MM.1S (cell line): ENCODE measurements around the gene IL22RA1.

ENCODE experiments used
- DNase-seq: peaks from one replicate; pipeline ENCODE4 v3.0.0-alpha.2; 2015
- H2AFZ ChIP-seq: fragments of 300-600 bp; sonication (generic); 2 replicates; pipeline ENCODE4 v1.6.0; 2016; ENCODE audit warnings: antibody characterized with exemption, low read length
- H3F3A ChIP-seq: fragments of 300-600 bp; sonication (generic); 2 replicates; pipeline ENCODE4 v1.6.1; 2016; ENCODE audit warnings: mild to moderate bottlenecking, antibody characterized with exemption, low read length, moderate library complexity, mixed read lengths; ENCODE audit not compliant: insufficient read depth
- H3K27ac ChIP-seq: fragments of 300-600 bp; sonication (generic); 2 replicates; pipeline ENCODE4 v1.5.1; 2016; ENCODE audit warnings: mild to moderate bottlenecking, low read length
- H3K27me3 ChIP-seq: fragments of 300-600 bp; sonication (generic); replicated peaks from 2 replicates; pipeline ENCODE4 v1.6.0; 2016; ENCODE audit warnings: low read length; ENCODE audit not compliant: insufficient read depth
- H3K36me3 ChIP-seq: fragments of 300-600 bp; sonication (generic); replicated peaks from 2 replicates; pipeline ENCODE4 v1.6.1; 2016; ENCODE audit warnings: mild to moderate bottlenecking, low read length, mixed read lengths; ENCODE audit not compliant: insufficient read depth
- H3K4me1 ChIP-seq: fragments of 300-600 bp; sonication (generic); 2 replicates; pipeline ENCODE4 v1.6.1; 2016; ENCODE audit warnings: low read length, mixed read lengths
- H3K4me2 ChIP-seq: fragments of 300-600 bp; sonication (generic); 2 replicates; pipeline ENCODE4 v1.6.0; 2016; ENCODE audit warnings: low read depth, low read length
- H3K4me3 ChIP-seq: fragments of 300-600 bp; sonication (generic); 2 replicates; pipeline ENCODE4 v1.5.1; 2016; ENCODE audit warnings: low read length, mixed read lengths
- H3K79me2 ChIP-seq: fragments of 300-600 bp; sonication (generic); 2 replicates; pipeline ENCODE4 v1.6.1; 2016; ENCODE audit warnings: mixed run types, low read length, mixed read lengths
- H3K9ac ChIP-seq: fragments of 300-600 bp; sonication (generic); 2 replicates; pipeline ENCODE4 v1.6.1; 2016; ENCODE audit warnings: low read length, mixed read lengths
- H3K9me2 ChIP-seq: fragments of 300-600 bp; sonication (generic); replicated peaks from 2 replicates; pipeline ENCODE4 v1.6.1; 2016; ENCODE audit warnings: mild to moderate bottlenecking, low read length, mixed read lengths; ENCODE audit not compliant: insufficient read depth
- H3K9me3 ChIP-seq: fragments of 300-600 bp; sonication (generic); replicated peaks from 2 replicates; pipeline ENCODE4 v1.6.1; 2016; ENCODE audit warnings: mild to moderate bottlenecking, low read length, mixed read lengths; ENCODE audit not compliant: insufficient read depth
- H4K20me1 ChIP-seq: fragments of 300-600 bp; sonication (generic); 2 replicates; pipeline ENCODE4 v1.6.1; 2016; ENCODE audit warnings: mild to moderate bottlenecking, low read length, moderate library complexity, mixed read lengths; ENCODE audit not compliant: insufficient read depth
- EZH2 ChIP-seq: fragments of 300-600 bp; sonication (generic); optimal IDR thresholded peaks from 2 replicates; pipeline ENCODE3; 2017; ENCODE audit warnings: low read depth, mild to moderate bottlenecking, antibody characterized with exemption, low read length, mixed read lengths
- EZH2phosphoT487 ChIP-seq: fragments of 300-600 bp; sonication (generic); IDR thresholded peaks from 2 replicates; pipeline ENCODE4 v1.6.1; 2018; ENCODE audit warnings: antibody characterized with exemption, low read length
- TF ChIP-seq, protein P1 (sequence below): fragments of 300-600 bp; sonication (generic); IDR thresholded peaks from 2 replicates; pipeline ENCODE4 v1.5.1; 2016; ENCODE audit warnings: antibody characterized with exemption, low read length, mixed read lengths

Gene IL22RA1

DNA sequence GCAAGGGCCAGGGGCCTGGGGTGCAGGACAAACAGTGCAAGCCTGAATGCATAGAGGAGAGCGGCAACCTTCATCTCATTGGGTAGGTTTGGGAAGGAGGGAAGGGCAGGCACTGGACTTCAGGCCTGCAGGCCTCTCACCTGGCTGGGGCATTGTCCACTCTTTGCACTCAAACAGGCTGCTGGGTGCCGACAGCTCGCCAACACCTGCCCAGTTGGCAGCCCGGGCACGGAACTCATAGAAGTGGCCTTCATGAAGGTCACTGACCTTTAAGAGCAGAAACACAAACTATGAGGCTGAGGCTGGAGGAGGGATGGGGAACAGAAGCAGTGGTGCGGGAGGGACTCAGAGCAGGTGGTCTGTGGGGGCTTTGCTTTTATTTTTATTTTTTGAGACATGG, 61.8 kb downstream of the IL22RA1 start:
- no peaks in the 10 kb centered on the region for H4K20me1 ChIP-seq
- no peak overlapping the region for H3K9ac ChIP-seq
- H3K9me2 ChIP-seq, result no peaks in the 10 kb centered on the region
- H3F3A ChIP-seq, result no peaks in the 10 kb centered on the region
- no peak overlapping the region for H3K4me3 ChIP-seq
- H3K27ac ChIP-seq, result no peak overlapping the region
- no peak for DNase-seq
- no peaks in the 10 kb centered on the region for H3K79me2 ChIP-seq
- no peaks in the 10 kb centered on the region for H3K27me3 ChIP-seq
- no peak overlapping the region for H2AFZ ChIP-seq
- TF ChIP-seq EZH2 (no peak), EZH2phosphoT487 (no peak)
- TF ChIP-seq, protein P1, sequence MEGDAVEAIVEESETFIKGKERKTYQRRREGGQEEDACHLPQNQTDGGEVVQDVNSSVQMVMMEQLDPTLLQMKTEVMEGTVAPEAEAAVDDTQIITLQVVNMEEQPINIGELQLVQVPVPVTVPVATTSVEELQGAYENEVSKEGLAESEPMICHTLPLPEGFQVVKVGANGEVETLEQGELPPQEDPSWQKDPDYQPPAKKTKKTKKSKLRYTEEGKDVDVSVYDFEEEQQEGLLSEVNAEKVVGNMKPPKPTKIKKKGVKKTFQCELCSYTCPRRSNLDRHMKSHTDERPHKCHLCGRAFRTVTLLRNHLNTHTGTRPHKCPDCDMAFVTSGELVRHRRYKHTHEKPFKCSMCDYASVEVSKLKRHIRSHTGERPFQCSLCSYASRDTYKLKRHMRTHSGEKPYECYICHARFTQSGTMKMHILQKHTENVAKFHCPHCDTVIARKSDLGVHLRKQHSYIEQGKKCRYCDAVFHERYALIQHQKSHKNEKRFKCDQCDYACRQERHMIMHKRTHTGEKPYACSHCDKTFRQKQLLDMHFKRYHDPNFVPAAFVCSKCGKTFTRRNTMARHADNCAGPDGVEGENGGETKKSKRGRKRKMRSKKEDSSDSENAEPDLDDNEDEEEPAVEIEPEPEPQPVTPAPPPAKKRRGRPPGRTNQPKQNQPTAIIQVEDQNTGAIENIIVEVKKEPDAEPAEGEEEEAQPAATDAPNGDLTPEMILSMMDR, result no peak
- H3K4me1 ChIP-seq, result no peaks in the 10 kb centered on the region
- H3K36me3 ChIP-seq, result no peaks in the 10 kb centered on the region
- H3K4me2 ChIP-seq, result no peak overlapping the region
- H3K9me3 ChIP-seq, result no peaks in the 10 kb centered on the region

DNA sequence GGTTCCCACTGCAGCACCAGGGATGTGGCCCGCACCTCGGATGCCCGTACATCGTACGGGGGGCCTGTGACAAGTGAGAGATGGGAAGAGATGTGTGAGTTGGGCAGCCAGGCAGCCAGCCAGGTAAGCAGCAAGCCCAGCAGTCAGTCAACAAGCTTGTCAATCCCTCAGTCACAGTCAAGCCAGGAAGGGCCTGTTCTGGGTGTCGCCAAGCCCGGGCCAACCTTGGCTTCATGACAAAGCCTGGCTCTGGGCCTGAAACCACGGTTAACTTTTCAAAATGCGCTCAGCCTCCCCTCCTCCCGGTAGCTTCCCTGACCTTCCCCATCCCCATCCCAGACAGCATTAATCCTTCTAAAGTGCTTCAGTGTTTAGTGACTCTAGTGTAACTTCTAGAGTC, 62.8 kb downstream of the IL22RA1 start:
- Histone ChIP-seq H3K27ac (no peak overlapping the region), H3K36me3 (no peaks in the 10 kb centered on the region), H3K9me3 (no peaks in the 10 kb centered on the region), H3K4me1 (no peaks in the 10 kb centered on the region), H3K9me2 (no peaks in the 10 kb centered on the region), H3K4me3 (no peak overlapping the region), H3K79me2 (no peaks in the 10 kb centered on the region), H3K4me2 (no peak overlapping the region), H3K27me3 (no peaks in the 10 kb centered on the region), H3K9ac (no peak overlapping the region), H2AFZ (no peak overlapping the region), H4K20me1 (no peaks in the 10 kb centered on the region), H3F3A (no peaks in the 10 kb centered on the region)
- TF ChIP-seq, protein P1, result no peak
- TF ChIP-seq EZH2 (no peak), EZH2phosphoT487 (no peak)
- DNase-seq, result no peak

DNA sequence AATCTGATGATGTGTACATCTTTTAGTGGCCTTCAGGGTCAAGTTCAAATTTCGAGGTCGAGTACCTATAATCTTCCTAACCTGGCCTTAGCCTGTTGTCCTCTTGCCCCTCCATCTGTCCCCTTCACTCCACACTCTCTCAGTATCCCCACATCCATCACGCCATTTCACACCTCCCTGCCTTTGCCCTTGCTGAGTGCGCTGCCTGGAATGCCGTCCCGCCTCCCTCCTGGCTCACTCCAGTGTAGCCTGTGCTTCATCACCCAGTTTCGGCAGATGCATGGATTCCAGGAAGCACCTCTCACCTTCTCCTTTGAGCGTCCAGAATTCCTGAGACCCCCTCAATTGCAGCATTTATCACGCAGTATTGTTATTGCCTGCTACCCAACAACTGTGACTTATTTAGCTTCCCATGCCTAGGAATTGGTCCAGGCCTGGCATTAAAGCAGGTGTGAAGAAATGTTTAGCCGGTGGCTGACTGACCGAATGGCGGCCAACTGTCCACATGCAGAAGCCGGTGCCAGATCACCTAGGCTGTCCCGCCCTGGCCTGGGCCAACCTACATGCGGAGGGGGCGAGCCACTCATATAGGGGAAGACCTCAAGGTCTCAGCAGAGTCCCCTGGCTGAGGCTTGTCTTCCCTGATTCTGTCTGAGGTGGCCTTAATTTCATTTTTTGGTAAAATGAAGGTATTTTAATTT, 65.5 kb downstream of the IL22RA1 start:
- no peak for DNase-seq
- no peaks in the 10 kb centered on the region for H3F3A ChIP-seq
- H3K4me3 ChIP-seq, result no peak overlapping the region
- no peaks in the 10 kb centered on the region for H3K27me3 ChIP-seq
- TF ChIP-seq EZH2phosphoT487 (no peak), EZH2 (no peak)
- TF ChIP-seq, protein P1, result no peak
- no peaks in the 10 kb centered on the region for H3K79me2 ChIP-seq
- no peaks in the 10 kb centered on the region for H3K9me2 ChIP-seq
- H4K20me1 ChIP-seq, result no peaks in the 10 kb centered on the region
- H3K4me1 ChIP-seq, result no peaks in the 10 kb centered on the region
- no peak overlapping the region for H3K4me2 ChIP-seq
- no peaks in the 10 kb centered on the region for H3K36me3 ChIP-seq
- no peaks in the 10 kb centered on the region for H3K9me3 ChIP-seq
- no peak overlapping the region for H3K9ac ChIP-seq
- no peak overlapping the region for H3K27ac ChIP-seq
- H2AFZ ChIP-seq, result no peak overlapping the region
